Effector CD8-positive, alpha-beta T cell (primary cell): Measurements from ENCODE around the gene CCDC88C.

Experiments
- DNase-seq: peaks from one replicate; lab custom pipeline; 2025; lab: John Stamatoyannopoulos, UW

CCDC88C gene

DNA sequence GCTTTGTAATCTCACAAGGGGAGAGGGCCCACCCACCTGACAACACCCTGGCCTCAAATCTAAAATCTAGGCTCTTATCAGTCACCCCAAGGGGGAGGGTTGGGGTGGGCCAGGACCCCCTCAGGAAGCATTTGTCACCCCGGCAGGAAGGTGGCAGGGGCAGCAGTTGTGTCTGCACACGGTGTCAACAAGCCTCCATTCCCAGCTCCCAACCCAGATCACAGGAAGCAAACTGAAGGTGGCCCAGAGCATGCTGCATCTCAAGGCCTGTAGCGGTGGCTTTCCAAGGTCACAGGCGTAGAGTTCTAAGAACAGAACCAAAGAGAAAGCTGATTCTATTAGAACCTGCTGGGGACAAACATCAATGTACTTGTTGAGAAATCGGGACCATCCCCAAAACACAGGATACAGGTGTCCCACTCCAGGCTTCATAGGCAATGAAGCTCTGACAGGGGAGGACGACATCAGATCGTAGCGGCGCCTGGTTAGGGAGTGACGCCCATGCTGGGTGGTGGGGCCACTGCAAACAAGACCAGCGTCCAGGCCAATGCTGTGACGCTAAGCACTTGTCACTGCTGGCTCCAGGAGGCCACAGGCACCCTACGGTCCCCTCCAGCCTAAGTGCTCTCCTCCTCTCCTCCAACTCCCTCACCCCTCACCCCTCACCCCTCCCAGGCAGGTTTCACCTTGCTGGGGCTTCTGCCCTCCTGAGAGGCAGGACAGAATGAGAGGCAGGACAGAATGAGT, 52.9 kb downstream of the CCDC88C start:
- no peak for DNase-seq

DNA sequence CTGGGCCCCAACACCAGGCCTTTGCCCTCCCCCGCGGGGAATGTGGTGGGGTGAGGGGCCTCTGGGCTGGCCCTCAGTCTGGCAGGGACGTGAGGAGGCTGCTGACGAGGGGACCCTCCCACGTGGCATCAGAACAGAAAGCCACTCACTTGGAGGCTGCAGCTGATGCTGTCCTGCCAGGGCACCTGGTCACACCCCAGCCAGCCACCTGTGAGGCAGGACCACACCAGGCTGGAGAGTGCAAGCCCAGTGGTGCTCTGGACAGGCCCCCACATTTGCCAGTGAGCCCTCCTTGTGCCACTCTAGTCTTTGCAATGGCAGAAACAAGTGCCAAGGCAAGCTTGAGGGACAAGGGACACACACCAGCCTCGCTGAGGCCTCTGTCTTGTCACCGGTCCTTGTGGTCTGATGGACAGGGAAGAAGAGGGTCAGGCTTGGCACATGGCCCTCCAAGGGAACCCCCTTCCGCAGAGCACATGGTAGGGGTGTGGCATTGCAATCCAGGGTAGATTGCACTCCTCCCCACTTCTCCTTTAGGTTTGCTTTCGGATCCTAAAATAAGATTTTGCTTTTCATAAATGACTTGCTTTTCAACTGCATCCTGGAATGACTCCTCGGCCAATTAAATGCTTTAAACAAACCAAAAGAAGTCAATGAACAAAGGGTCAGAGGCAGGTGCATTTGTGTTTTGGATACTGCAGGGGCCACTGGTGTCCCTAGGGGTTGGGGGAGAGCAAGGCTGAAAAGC, 53.7 kb downstream of the CCDC88C start:
- no peak for DNase-seq

DNA sequence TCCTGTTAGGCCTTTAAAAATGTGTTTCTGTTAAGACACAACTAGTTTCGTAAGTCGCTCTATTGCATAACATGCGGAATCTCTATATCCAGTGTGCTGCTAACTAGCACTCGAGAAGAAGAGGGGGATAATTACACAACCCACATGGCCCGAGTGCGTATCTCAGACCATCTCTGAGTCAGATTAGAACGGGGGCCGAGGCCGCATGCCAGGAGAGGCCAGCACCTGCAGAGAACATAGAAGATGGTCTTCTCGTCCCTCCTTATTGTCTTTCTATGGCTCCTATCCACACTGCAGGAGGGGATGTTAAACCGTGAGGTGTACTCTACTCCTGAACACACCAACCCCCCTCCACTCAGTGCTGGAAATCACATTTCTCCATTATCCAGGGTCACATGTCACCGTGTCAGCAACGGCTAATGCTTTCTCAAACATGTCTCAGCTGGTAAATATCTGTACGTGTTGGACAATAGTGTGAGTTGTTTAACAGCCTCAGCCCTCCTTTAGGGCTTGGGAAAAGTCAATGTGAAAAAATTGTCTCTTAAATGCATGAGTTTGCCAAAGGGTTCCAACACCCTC, 56.3 kb downstream of the CCDC88C start:
- no peak for DNase-seq

DNA sequence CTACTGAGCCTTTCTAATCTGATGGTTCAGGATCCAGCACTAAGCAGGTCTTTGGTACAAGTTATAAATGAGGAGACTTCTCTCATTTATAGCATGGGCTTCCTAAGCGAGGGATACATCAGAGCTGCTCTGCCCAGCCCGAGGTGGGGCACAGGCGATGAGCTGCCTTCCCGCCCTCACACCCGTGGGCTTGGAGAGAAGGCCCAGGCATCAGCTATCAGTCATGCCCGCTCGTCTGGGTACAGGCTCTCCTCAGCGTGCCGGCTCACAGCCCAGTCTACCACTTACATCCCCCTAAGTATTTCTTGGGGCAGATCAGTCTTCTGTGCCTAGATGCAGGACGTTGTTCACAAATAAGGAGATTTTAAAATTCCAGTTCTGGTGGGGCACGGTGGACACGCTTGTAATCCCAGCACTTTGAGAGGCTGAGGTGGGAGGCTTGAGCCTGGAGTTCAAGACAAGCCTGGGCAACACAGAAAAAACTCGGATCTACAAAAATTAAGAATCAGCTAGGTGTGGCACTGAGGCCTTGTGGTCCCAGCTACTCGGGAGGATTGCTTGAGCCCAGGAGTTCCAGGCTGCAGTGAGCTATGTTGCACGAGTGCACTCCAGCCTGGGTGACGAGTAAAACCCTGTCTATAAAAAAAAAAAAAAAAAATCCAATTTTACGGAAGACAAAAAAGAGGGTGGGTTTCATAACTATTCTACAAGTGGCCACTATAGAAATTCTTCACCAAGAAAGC, 57.0 kb downstream of the CCDC88C start:
- DNase-seq, result no peak

DNA sequence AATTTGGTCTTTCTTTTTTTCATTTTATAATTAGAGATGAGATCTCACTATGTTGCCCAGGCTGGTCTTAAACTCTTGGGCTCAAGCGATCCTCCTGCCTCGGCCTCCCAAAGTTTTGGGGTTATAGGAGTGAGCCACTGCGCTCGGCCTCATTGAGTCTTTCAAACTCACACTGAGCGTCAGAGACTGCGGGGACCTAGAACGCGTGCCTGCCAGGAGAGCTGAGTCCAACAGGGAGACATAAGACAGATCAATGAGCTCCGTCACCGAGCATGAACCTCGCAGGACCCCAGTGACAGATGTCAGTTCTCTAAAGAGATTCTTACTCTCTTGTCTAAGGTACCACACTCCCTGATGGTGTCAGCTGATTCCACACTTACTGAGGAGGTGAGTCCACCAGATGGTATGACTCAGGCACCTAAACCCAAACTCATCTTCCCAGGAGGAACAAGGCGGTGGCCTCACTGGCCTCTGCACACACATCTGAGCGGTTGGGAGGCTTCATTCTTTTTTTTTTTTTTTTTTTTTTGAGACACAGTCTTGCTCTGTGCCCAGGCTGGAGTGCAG, 58.9 kb downstream of the CCDC88C start:
- DNase-seq, result no peak

DNA sequence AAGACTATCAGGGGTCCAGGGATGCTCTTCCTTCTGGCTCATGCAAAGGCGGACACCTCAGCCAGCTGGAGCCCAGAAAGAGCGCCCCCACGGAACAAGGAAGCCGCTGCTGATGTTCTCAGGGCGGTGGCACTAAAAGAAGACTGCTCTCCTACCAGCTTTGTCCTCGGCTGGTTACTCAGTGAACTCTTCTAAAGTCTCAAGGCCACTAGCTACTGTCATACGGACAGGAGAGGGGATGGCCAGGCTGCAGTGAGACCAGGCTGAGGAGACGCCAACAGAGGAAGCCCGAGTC, 59.6 kb downstream of the CCDC88C start:
- DNase-seq, result no peak

DNA sequence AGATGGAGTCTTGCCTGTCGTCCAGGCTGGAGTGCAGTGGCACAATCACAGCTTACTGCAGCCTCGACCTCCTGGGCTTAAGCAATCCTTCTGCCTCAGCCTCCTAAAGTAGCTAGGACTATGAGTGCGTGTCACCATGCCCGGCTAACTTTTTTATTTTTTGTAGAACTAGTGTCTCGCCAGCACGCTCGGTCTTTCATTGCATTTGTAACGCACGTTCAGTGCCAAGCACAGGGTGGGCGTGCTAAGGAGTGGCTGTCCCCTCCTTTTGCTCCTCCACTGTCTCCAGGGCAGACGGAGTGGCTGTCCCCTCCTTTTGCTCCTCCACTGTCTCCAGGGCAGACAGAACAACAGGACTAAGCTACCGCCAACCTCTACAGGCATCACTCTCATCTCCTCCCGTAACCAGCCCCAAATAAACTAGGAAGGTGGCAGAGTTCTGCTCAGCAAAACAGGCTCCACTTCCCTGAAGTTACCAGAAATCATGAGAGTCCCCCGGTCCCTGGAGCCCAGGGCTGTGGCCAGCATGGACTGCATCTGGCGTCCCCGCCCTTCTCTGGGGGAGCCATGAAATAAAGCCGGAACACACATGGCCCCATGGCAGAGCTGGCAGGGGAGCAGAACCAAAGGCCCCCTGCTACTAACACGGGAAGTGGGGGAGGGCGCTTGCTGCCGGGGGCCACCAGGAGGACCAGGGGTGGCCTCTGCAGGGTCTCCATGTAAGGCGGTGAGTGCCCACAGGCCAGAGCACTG, 60.2 kb downstream of the CCDC88C start:
- no peak for DNase-seq

DNA sequence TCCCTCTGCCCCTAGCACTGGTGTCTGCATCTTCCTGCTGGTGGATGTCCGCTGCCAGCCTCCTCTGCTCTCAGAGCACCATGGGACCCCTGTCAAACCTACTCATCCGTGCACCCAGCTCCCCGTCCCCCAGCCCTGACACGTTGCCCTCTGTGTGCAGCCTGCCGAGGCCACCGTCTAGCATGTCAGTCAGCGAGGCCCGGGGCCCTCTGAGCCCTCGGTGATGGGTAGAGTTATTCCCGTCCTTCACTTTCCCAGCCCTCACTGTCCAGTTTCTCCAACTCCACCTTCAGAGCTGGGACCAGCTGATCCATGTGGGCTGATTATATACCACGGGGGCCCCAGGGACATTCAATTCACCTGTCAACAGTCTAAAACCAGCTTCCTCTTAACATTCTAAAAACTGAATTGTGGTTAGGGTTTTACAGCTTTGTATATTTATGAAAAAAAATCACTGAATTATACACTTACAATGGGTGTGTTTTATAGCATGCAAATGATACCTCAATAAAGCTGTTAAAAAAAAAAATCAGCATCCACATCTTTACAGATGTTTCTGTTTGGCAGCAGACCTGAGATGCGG, 61.3 kb downstream of the CCDC88C start:
- DNase-seq, result no peak

DNA sequence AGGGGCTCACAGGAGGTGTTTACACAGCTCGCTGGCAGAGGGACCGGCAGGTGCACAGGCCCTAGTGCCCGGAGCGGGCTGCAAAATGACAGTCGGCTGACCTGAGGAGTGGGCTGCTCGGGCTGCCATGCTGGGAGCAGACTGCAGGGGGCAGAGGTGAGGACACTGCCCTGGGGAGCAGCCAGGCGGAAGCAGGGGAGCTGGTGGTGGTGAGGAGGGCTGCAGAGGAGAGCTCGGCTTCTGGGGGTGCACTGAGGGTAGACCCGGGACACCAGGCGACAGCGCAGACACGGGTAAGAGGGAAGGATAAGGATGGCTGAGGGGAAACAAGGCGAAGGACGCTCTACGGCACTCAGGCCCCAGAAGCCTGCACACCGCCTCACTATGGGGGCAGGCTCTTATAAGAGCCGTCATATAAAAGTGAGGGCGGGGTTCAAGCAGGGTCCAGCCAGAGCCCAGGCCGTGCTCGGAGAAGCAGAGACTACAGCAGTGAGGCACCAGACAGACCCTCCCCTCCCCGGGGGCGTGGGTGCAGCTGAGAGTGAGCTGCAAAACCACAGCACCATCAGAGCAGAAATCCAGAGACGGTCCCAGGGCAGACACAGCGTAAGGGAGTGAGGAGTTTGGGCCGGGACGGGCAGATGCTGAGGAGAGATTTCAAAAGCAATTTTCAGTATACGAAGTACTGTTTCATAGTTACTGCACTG, 62.5 kb downstream of the CCDC88C start:
- DNase-seq, result peak; percentile 30

DNA sequence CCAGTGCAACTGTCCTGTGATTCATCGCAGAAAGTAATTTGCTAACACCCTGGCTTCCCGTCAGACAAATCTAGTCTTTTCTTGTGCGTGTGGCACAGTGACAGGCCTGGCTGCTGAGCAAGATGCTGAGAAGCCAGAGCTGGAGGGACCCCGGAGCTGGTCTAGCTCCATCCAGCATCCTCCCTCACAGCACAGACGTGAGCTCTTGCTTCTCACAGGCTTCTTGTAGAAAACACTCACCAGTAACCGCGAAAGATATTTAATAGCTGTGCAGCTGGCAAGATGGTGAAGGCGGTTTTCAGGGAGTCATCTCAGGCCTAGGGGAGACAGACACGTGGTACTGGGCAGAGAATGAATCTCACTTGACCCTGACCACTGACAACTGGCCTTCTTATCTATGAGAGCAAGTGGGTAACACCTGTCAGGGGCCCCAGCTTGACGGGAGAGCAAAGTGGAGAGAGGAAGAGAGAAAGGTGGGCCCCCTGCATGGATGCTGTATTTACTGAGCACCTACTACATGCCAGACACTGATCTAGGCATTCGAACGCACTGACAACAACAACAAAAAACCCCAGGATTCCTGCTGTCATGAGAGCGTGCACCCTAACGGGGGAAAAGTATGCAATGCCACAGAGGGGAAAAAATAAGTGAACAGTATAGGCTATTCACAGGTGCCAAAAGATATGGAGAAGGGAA, 63.3 kb downstream of the CCDC88C start:
- DNase-seq, result no peak

DNA sequence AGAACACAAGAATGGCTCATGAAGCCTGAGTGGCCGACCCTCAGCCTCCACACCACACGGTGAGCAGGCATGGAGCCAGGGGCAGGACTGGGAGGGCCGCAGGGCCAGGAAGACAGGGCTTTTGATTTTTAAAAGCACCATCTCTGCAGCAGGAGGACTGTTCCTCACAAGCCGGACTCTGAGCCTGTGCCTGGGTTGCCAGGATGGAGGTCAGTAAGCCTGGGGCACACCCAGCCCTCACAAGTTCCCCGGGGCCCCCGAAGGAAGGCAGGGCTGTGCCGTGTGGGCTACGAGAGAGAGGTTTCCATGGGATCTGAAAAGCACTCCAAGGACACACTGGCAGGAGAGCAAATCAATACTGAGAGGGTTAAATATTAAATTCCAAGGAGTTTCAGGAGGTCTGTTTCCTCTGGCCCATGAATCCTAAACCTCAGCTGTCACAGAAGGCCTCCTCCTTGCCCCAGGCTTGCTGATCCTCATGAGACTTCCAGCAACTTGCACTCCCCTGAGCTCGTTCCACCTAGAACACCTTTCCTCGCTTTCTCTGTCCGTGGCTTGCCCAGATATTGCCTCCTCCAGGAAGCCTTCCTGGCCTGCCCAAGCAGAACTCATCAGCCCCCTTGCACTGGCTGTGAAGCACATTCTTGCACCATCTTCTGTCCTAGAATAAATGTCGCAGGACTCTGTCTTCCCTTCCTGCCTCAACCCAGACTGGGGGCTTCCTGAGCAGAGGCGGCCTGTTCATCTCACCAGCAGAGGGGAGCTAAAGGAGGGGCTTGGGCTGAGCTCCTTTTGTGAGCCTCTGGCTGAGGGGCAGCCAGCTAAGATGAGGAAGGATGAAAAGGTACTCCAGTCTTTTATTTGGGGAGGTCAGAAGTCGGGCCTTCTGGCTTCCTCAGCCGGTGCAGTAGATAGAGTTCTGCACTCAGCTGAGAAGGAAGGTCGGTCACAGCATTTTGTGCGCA, 64.6 kb downstream of the CCDC88C start:
- DNase-seq, result no peak

DNA sequence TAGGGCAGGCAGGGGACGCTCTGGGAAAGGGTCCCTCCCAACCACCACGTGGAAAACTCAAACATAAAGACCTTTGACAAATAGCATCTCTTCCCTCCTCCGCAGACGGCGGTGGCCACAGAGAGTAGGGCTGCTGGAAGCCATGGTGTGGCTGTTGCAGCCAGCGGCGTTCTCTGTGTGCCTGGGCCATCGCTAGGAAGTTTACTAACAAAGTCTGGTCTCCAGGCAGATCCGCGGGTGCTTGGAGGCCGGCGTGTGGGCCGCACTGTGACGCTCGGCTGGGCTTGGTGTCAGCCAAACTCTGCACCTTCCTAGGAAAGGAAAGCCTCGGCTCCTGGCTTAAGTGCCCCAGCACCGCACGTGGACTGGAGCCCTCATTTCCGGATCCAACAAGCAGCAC, 65.6 kb downstream of the CCDC88C start:
- no peak for DNase-seq

DNA sequence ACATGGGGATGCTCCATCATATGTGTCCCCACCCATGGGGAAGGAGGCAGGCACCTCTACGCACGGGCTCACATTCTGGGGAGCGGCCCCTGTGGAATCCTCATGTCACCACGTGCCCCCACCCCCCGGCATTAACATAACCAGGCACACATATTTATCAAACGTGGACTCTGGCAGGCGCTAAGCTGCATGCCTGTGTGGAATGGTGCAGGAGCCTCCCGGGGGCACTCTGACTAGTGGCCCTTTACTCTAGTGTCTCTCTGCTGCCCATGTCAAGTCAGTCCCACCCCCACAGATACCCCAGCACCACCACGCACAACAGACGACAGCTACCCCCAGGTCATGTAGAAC, 66.1 kb downstream of the CCDC88C start:
- no peak for DNase-seq

DNA sequence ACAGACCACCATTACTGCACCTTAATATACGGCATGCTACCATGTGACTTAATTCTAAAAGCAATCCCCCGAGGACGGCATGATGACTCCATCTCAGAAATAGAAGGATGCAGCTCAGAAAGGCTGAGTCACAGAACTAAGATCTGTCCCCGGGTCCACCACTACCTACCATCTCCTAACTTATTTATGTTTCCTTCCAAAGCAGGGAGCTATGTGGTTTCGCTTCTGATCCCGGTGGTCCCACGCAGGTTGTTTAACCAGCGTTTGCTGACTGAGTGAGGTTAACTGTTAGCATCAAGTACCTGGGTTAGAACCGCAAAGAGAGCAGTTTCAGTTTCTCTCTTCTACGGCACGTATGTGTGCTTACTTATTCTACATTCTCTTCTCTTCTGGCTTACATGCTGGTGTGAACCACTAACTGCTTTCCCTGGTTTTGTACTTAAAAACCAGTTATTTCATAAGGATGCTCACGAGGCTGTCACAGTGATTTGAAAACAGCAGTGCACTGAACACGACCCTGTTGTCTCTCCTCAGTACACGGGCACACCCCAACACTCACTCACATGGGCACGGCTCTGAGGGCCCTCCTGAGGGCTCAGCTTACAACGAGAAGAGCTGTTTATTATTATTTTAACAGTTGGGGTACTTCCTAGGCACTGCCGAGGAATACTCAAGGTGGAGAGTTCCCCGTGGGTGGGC, 66.7 kb downstream of the CCDC88C start:
- no peak for DNase-seq

DNA sequence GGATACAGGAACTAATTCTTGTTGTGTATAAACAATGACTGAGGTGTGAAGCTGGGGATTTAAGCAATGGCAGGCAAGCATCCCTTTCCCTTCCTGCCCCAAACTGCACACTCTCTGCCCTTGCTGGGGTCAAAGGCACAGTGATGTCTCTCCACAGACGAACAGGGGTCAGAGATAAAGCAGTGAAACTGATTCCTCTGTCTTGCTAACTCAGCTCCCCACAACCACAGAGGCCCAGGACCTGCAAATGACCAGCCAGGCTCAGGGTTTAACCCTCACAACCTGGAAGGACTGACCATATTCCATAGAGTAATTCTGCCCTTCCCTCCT, 67.2 kb downstream of the CCDC88C start:
- no peak for DNase-seq

DNA sequence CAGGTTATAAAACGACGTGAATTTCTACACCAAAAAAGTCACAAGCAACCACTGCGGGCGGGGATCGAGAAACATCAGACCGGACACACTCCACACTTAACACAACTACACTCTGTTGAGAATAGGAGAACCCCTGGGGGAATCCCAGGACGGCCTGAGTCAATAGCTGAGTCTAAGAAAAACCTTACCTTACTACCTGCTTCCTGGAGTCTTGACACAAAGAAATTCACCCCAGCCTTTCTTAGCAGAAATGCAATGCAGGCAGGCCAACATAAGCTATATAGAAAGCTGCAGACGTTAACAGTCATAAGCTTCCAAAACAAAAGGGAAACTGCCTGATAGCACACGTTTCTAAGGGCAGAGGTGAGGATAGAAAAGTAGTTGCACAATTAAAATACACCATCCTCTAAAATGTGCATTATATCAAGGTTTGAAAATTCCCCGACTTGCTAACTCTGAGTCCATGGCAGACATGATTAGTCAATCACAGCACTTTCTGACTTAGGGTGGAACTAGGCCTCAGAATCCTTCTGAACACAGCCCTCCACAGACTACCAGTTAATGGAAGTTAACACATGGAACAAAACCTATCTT, 68.0 kb downstream of the CCDC88C start:
- peak; percentile 27 for DNase-seq

DNA sequence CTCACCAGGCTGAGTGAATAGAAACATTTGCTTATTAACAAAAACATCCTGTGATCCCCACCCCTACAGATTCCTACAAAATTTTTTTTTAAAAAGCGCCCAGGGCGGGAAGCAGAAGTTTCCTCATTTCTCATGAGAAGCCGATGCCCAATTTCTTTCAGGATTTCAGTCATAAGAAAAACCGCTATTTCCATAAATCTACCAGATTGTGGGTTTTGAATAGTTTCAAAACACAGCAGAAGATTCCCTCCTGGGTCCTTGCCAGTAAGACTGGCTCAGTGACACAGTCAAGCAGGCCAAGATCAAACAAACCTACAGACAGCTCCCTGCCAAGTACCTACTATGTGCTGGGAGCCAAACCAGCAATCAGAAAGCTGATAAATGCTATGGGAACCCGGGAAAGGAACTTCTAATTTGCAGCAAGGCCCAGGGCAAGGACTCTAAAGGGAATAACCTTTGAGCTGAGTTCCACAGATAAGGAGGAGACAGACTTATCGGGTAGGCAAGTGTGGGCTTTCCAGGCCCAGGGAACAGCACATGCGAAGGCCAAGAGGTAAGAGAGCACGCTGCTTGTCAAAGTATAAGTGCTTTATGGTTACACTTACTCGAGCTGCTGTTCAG, 68.7 kb downstream of the CCDC88C start:
- no peak for DNase-seq

DNA sequence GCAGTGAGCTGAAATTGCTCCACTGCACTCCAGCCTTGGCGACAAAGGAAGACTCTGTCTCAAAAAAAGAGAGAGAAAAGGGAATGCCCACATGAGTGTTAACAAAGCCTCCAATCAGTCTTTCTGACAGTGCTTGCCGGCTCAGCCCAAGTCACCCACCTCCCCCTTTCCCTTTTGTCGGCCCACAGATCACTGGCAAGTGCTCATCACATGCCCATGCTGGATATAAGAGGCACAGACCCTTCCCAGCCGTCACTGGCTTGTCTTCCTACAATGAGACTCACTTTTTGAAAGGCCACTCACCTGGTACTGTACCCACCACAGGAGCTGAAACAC, 70.8 kb downstream of the CCDC88C start:
- DNase-seq, result no peak
